H1 (cell line): ENCODE results near the gene LMX1A. TPM values are rescaled to one million over a fixed set of nuclear protein-coding genes. Genes with fewer than 3 reads are reported as not detected.

Experiments used
- BCL11A ChIP-seq, 2 experiments: IDR thresholded peaks; one replicate each; pipeline ENCODE4 v1.6.1; 2011; ENCODE audit warnings: low read depth in 2 of 2, low read length in 2 of 2, mild to moderate bottlenecking in 2 of 2
- HDAC6 ChIP-seq: IDR thresholded peaks from one replicate; pipeline ENCODE4 v1.7.1; 2012; ENCODE audit warnings: low read depth, mild to moderate bottlenecking, inconsistent platforms, low read length, moderate library complexity
- polyA plus RNA-seq, 7 experiments: library from polyadenylated mRNA; depleted of rRNA in 3 of 7; stranded (reverse) in 5 of 7; unstranded in 2 of 7; fragments of >200 nt in 5 of 7; fragments of 200-250 nt in 2 of 7; gene quantifications; 1 replicate in 5 of 7; 2 replicates in 1 of 7; 4 replicates in 1 of 7; pipeline versions ENCODE4 v1.2.1 to v1.2.3, GENCODE V29; 2011 to 2013; ENCODE audit warnings: missing spikeins in 2 of 7, mixed read lengths in 2 of 7
- total RNA-seq: library from RNA; stranded (reverse); fragmentation: NEBNext Ultra II Directional; extraction: Animal tissue kit (Norgen Biotek cat#: 25700); gene quantifications from 2 replicates; pipeline ENCODE4 v1.2.1, GENCODE V29; 2021
- TF ChIP-seq, protein P1 (sequence below): fragments of 300-600 bp; sonication (generic); IDR thresholded peaks from 2 replicates; pipeline ENCODE4 v1.7.1; 2012; ENCODE audit warnings: low read length, moderate library complexity, mild to moderate bottlenecking, inconsistent platforms; ENCODE audit not compliant: insufficient replicate concordance

Gene LMX1A
- total and polyA plus RNA-seq, 2 of the 8 experiments (the other 6 are each of a cell fraction or from before 2014, with no cell fraction given), result not detected

DNA sequence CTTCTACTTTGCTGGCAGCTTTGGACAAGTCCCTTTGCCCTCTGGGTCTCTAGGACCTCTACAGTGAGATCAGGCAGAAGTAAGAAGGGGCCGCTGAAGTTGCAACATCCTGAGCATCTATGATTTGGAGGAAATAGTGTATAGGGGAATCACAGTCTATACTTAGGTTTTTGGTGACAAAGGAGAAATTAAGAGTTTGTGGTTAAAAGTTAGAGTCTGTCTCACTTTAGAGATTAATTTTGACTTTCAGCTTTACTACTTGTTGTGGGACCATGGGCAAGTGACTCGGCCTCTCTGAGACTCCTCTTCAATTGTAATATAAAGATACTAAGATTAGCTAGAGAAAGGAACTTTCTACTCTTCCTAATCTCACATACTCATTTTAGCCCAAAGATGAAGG is 33.1 kb upstream of the LMX1A start (continued):
- TF ChIP-seq HDAC6 (no peak), BCL11A (IDR thresholded peaks at IDR 0.05; ENCODE audit: low read depth in 2 of 2, low read length in 2 of 2) (no peak)
- TF ChIP-seq, protein P1, sequence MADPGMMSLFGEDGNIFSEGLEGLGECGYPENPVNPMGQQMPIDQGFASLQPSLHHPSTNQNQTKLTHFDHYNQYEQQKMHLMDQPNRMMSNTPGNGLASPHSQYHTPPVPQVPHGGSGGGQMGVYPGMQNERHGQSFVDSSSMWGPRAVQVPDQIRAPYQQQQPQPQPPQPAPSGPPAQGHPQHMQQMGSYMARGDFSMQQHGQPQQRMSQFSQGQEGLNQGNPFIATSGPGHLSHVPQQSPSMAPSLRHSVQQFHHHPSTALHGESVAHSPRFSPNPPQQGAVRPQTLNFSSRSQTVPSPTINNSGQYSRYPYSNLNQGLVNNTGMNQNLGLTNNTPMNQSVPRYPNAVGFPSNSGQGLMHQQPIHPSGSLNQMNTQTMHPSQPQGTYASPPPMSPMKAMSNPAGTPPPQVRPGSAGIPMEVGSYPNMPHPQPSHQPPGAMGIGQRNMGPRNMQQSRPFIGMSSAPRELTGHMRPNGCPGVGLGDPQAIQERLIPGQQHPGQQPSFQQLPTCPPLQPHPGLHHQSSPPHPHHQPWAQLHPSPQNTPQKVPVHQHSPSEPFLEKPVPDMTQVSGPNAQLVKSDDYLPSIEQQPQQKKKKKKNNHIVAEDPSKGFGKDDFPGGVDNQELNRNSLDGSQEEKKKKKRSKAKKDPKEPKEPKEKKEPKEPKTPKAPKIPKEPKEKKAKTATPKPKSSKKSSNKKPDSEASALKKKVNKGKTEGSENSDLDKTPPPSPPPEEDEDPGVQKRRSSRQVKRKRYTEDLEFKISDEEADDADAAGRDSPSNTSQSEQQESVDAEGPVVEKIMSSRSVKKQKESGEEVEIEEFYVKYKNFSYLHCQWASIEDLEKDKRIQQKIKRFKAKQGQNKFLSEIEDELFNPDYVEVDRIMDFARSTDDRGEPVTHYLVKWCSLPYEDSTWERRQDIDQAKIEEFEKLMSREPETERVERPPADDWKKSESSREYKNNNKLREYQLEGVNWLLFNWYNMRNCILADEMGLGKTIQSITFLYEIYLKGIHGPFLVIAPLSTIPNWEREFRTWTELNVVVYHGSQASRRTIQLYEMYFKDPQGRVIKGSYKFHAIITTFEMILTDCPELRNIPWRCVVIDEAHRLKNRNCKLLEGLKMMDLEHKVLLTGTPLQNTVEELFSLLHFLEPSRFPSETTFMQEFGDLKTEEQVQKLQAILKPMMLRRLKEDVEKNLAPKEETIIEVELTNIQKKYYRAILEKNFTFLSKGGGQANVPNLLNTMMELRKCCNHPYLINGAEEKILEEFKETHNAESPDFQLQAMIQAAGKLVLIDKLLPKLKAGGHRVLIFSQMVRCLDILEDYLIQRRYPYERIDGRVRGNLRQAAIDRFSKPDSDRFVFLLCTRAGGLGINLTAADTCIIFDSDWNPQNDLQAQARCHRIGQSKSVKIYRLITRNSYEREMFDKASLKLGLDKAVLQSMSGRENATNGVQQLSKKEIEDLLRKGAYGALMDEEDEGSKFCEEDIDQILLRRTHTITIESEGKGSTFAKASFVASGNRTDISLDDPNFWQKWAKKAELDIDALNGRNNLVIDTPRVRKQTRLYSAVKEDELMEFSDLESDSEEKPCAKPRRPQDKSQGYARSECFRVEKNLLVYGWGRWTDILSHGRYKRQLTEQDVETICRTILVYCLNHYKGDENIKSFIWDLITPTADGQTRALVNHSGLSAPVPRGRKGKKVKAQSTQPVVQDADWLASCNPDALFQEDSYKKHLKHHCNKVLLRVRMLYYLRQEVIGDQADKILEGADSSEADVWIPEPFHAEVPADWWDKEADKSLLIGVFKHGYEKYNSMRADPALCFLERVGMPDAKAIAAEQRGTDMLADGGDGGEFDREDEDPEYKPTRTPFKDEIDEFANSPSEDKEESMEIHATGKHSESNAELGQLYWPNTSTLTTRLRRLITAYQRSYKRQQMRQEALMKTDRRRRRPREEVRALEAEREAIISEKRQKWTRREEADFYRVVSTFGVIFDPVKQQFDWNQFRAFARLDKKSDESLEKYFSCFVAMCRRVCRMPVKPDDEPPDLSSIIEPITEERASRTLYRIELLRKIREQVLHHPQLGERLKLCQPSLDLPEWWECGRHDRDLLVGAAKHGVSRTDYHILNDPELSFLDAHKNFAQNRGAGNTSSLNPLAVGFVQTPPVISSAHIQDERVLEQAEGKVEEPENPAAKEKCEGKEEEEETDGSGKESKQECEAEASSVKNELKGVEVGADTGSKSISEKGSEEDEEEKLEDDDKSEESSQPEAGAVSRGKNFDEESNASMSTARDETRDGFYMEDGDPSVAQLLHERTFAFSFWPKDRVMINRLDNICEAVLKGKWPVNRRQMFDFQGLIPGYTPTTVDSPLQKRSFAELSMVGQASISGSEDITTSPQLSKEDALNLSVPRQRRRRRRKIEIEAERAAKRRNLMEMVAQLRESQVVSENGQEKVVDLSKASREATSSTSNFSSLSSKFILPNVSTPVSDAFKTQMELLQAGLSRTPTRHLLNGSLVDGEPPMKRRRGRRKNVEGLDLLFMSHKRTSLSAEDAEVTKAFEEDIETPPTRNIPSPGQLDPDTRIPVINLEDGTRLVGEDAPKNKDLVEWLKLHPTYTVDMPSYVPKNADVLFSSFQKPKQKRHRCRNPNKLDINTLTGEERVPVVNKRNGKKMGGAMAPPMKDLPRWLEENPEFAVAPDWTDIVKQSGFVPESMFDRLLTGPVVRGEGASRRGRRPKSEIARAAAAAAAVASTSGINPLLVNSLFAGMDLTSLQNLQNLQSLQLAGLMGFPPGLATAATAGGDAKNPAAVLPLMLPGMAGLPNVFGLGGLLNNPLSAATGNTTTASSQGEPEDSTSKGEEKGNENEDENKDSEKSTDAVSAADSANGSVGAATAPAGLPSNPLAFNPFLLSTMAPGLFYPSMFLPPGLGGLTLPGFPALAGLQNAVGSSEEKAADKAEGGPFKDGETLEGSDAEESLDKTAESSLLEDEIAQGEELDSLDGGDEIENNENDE, result no peak
